WTC11 (cell line): ENCODE measurements around the gene CLTA. TPM values are rescaled to one million over a fixed set of nuclear protein-coding genes. Genes with fewer than 3 reads are reported as not detected.

ENCODE experiments used
- AR ChIP-seq: fragments of 250-450 bp; sonication (Bioruptor Pico); IDR thresholded peaks from 2 replicates; pipeline ENCODE4 v1.9.0; 2021; ENCODE audit warnings: mild to moderate bottlenecking
- ARID4B ChIP-seq: sonication (generic); formaldehyde crosslinking; IDR thresholded peaks from 2 replicates; pipeline ENCODE4 v1.8.0; 2023; ENCODE audit warnings: missing genetic modification reagents, mild to moderate bottlenecking, borderline replicate concordance
- ATF3 ChIP-seq: sonication (generic); formaldehyde crosslinking; conservative IDR thresholded peaks from 2 replicates; pipeline ENCODE4 v1.8.1; 2022; ENCODE audit warnings: mild to moderate bottlenecking, missing genetic modification reagents
- ATF6 ChIP-seq: sonication (generic); formaldehyde crosslinking; IDR thresholded peaks from 2 replicates; pipeline ENCODE4 v1.8.1; 2023; ENCODE audit warnings: mild to moderate bottlenecking, missing genetic modification reagents
- CREB1 ChIP-seq: sonication (generic); formaldehyde crosslinking; IDR thresholded peaks from 2 replicates; pipeline ENCODE4 v1.8.0; 2023; ENCODE audit warnings: mild to moderate bottlenecking, missing genetic modification reagents
- CREM ChIP-seq: sonication (generic); formaldehyde crosslinking; IDR thresholded peaks from 2 replicates; pipeline ENCODE4 v1.8.1; 2022; ENCODE audit warnings: mild to moderate bottlenecking, missing genetic modification reagents, moderate library complexity
- FOXK1 ChIP-seq: sonication (generic); formaldehyde crosslinking; IDR thresholded peaks from 2 replicates; pipeline ENCODE4 v1.8.0; 2022; ENCODE audit warnings: mild to moderate bottlenecking, moderate library complexity, missing genetic modification reagents
- FOXP4 ChIP-seq: sonication (generic); formaldehyde crosslinking; IDR thresholded peaks from 2 replicates; pipeline ENCODE4 v1.8.0; 2022; ENCODE audit warnings: mild to moderate bottlenecking, missing genetic modification reagents
- JUN ChIP-seq: sonication (generic); formaldehyde crosslinking; IDR thresholded peaks from 2 replicates; pipeline ENCODE4 v1.8.0; 2023; ENCODE audit warnings: mild to moderate bottlenecking, missing genetic modification reagents
- MLX ChIP-seq: sonication (generic); formaldehyde crosslinking; IDR thresholded peaks from 2 replicates; pipeline ENCODE4 v1.8.1; 2023; ENCODE audit warnings: mild to moderate bottlenecking, missing genetic modification reagents, moderate library complexity
- NR2C2 ChIP-seq: sonication (generic); formaldehyde crosslinking; IDR thresholded peaks from 2 replicates; pipeline ENCODE4 v1.8.0; 2022; ENCODE audit warnings: mild to moderate bottlenecking, missing genetic modification reagents
- PREB ChIP-seq: sonication (generic); formaldehyde crosslinking; IDR thresholded peaks from 2 replicates; pipeline ENCODE4 v1.8.1; 2022; ENCODE audit warnings: mild to moderate bottlenecking, missing genetic modification reagents, moderate library complexity, borderline replicate concordance
- RELA ChIP-seq: sonication (generic); formaldehyde crosslinking; IDR thresholded peaks from 2 replicates; pipeline ENCODE4 v1.8.1; 2022; ENCODE audit warnings: missing genetic modification reagents, mild to moderate bottlenecking, borderline replicate concordance
- TEAD1 ChIP-seq: sonication (generic); formaldehyde crosslinking; IDR thresholded peaks from 2 replicates; pipeline ENCODE4 v1.8.0; 2022; ENCODE audit warnings: mild to moderate bottlenecking, missing genetic modification reagents
- USF2 ChIP-seq: sonication (generic); formaldehyde crosslinking; IDR thresholded peaks from 2 replicates; pipeline ENCODE4 v1.8.1; 2023; ENCODE audit warnings: mild to moderate bottlenecking, missing genetic modification reagents, moderate library complexity
- ZBTB21 ChIP-seq: sonication (generic); formaldehyde crosslinking; IDR thresholded peaks from 2 replicates; pipeline ENCODE4 v1.8.1; 2023; ENCODE audit warnings: mild to moderate bottlenecking, missing genetic modification reagents, borderline replicate concordance
- ZNF232 ChIP-seq: sonication (generic); formaldehyde crosslinking; IDR thresholded peaks from 2 replicates; pipeline ENCODE4 v1.8.0; 2022; ENCODE audit warnings: mild to moderate bottlenecking, missing genetic modification reagents
- ZNF416 ChIP-seq: fragments of 250-450 bp; sonication (Bioruptor Pico); IDR thresholded peaks from 2 replicates; pipeline ENCODE4 v1.9.0; 2021; ENCODE audit warnings: mild to moderate bottlenecking, inconsistent platforms
- ZSCAN18 ChIP-seq: fragments of 250-450 bp; sonication (Bioruptor Pico); IDR thresholded peaks from 2 replicates; pipeline ENCODE4 v2.1.2; 2022; ENCODE audit warnings: mild to moderate bottlenecking, moderate library complexity
- total RNA-seq: library from RNA; stranded (reverse); gene quantifications from 3 replicates; pipeline ENCODE4 v1.2.3, GENCODE V29; 2021

Gene CLTA
- total RNA-seq, 1 experiment from 2014 or later: 213 TPM

GRCh38 chr9:36258208-36258995 is 67.7 kb downstream of the CLTA start, which contains the start of gene GNE (continued):
- TF ChIP-seq FOXP4: peak; percentile 16; the same call in 1 of the 2 replicates
- TF ChIP-seq ZNF232 (CRISPR knock-in tag): 0 out of 2 replicates have a peak, but pooled peaks have one; percentile 21
- TF ChIP-seq TEAD1 (CRISPR knock-in tag): peak; percentile 61
- TF ChIP-seq AR: no peak
- TF ChIP-seq MLX: peak; percentile 76; the same call in 1 of the 2 replicates
- TF ChIP-seq USF2 (CRISPR knock-in tag): 0 out of 2 replicates have a peak, but pooled peaks have one; percentile 9
- no peak for TF ChIP-seq ZNF416 (CRISPR knock-in tag)
- TF ChIP-seq ATF6 (CRISPR knock-in tag): no peak
- TF ChIP-seq ZSCAN18: no peak
- peak; percentile 50; the same call in 1 of the 2 replicates for TF ChIP-seq ARID4B
- TF ChIP-seq ZBTB21 (CRISPR knock-in tag): peak; percentile 54; the same call in 1 of the 2 replicates
- TF ChIP-seq CREB1 (CRISPR knock-in tag): 0 out of 2 replicates have a peak, but pooled peaks have one; percentile 12
- TF ChIP-seq JUN (CRISPR knock-in tag): no peak
- no peak for TF ChIP-seq PREB (CRISPR knock-in tag)
- TF ChIP-seq ATF3 (CRISPR knock-in tag): no peak
- peak; percentile 85; the same call in 1 of the 2 replicates for TF ChIP-seq RELA
- peak; percentile 47; the same call in 1 of the 2 replicates for TF ChIP-seq FOXK1 (CRISPR knock-in tag)
- 0 out of 2 replicates have a peak, but pooled peaks have one; percentile 73 for TF ChIP-seq CREM (CRISPR knock-in tag)
- TF ChIP-seq NR2C2 (CRISPR knock-in tag): no peak
